Adrenal gland (tissue), 12 donors: Measurements from ENCODE around the gene NARS2. TPM values are rescaled to one million over a fixed set of nuclear protein-coding genes. Genes with fewer than 3 reads are reported as not detected.
A peak's percentile ranks its signal among the peaks of the same experiment; 100 is the strongest.

Experiments used
- DNase-seq, 7 donors: peaks; one replicate each; pipeline ENCODE4 v3.0.0-alpha.2; 2019 to 2020
- H3K27ac ChIP-seq, 5 donors: fragments of 200-600 bp; sonication (generic) in 4 of 5; 1 replicate in 3 of 5; 2 replicates in 2 of 5; pipeline versions ENCODE4 v1.5.1 to v1.8.0; 2016 to 2020; ENCODE audit warnings: mild to moderate bottlenecking in 1 of 5
- H3K27me3 ChIP-seq: fragments of 200-600 bp; 2 replicates; pipeline ENCODE4 v1.8.0; 2021
- H3K36me3 ChIP-seq, 2 donors: fragments of 200-600 bp; replicated peaks in 1 of 2; 1 replicate in 1 of 2; 2 replicates in 1 of 2; pipeline versions ENCODE4 v1.5.1 to v1.8.0; 2018 to 2022
- H3K4me1 ChIP-seq, 2 donors: fragments of 200-600 bp; replicated peaks in 1 of 2; 1 replicate in 1 of 2; 2 replicates in 1 of 2; pipeline versions ENCODE4 v1.5.1 to v1.8.0; 2018 to 2021
- H3K4me3 ChIP-seq, 4 donors: fragments of 200-600 bp; sonication (generic) in 3 of 4; one replicate each; pipeline ENCODE4 v1.5.1; 2016 to 2018
- H3K9me3 ChIP-seq, 3 donors: fragments of 200-600 bp; sonication (generic) in 1 of 3; replicated peaks in 1 of 3; 1 replicate in 2 of 3; 2 replicates in 1 of 3; pipeline versions ENCODE4 v1.5.1 to v1.8.0; 2016 to 2021
- POLR2A ChIP-seq, 2 donors: fragments of 450-650 bp; IDR thresholded peaks; one replicate each; pipeline ENCODE4 v1.6.1; 2017; ENCODE audit warnings: antibody characterized with exemption in 2 of 2, mild to moderate bottlenecking in 2 of 2, moderate library complexity in 1 of 2
- WGBS, 4 donors: extraction: QIAGEN DNeasy Blood & Tissue Kit in 2 of 4; methylation state at CpG; one replicate each; pipeline versions ENCODE4 v1.1.5 to v1.1.7; 2013 to 2017; 5-methylcytosine and 5-hydroxymethylcytosine counted together
- intact Hi-C, 2 donors: fragments of 100-400 bp; cut with DNase I; formaldehyde crosslinking; loops; one replicate each; pipeline versions ENCODE4 v1.14.1 to v1.15.0; 2022 to 2023
- polyA plus RNA-seq, 3 donors: library from polyadenylated mRNA; stranded (reverse); fragments of 200-250 nt in 2 of 3; fragments of 350-450 nt in 1 of 3; fragmentation: Illumina TruSeq in 1 of 3; extraction: RNeasy Lipid Tissue Mini Kit (QIAGEN cat#74804) in 1 of 3; gene quantifications; one replicate each; pipeline ENCODE4 v1.2.3, GENCODE V29; 2013 to 2014
- total RNA-seq, 9 donors: library from RNA; depleted of rRNA in 4 of 9; stranded (reverse); fragments of >200 nt in 4 of 9; fragments of 120-200 nt in 1 of 9; fragmentation: NEBNext Ultra II Directional in 1 of 9; extraction: Animal tissue kit (Norgen Biotek cat#: 25700) in 1 of 9; gene quantifications; one replicate each; pipeline versions ENCODE4 v1.1.0 to v1.2.4, GENCODE V29; 2013 to 2023
- TF ChIP-seq, protein P1 (sequence below), 6 experiments: fragments of 450-650 bp in 4 of 6; fragments of 200-600 bp in 2 of 6; sonication (generic) in 1 of 6; IDR thresholded peaks; 1 replicate in 5 of 6; 2 replicates in 1 of 6; pipeline versions ENCODE4 v1.5.1 to v1.8.0; 2016 to 2021; ENCODE audit warnings: antibody characterized with exemption in 6 of 6, mild to moderate bottlenecking in 2 of 6, moderate library complexity in 1 of 6
- donor health status: healthy with polysubstance abuse.
- donor health status: Bipolar disorder and iron deficiency.
- donor health status: DM: yes; HTN: yes; CAD: no.
- donor health status: DM: no; HTN: no; CAD: no.
- donor health status: DM: no; HTN: no; CAD: no.
- donor health status: DM: yes; HTN: yes; CAD: no.

NARS2 gene
- total and polyA plus RNA-seq, 12 donors = 8.4 to 33.3 (median 21.1) TPM

DNA sequence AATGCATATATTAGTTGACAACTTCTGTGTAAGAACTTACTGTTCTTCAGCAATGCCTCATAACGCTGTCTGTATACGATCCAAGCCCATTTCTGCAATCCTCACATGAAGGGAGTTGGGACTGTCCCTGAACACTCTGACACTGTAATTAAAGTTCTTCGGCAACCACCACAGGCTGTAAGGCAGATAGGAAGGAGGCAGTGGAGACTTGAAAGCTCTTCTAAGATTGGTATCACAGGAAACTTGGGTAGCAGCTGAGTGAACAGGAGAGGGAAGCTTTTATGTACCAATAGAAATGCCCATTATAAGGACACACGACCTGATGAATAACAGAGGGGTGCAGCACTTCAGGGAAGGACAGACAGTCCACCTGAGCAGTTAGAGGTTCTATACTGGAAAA lies 145.0 kb downstream of the NARS2 start:
- intact Hi-C loops = loop anchor here in 1 of 2 donors (10.0 kb wide), 1 partner anchor 185 kb away; no protein-coding TSS in a partner anchor
- DNase-seq = no peak

DNA sequence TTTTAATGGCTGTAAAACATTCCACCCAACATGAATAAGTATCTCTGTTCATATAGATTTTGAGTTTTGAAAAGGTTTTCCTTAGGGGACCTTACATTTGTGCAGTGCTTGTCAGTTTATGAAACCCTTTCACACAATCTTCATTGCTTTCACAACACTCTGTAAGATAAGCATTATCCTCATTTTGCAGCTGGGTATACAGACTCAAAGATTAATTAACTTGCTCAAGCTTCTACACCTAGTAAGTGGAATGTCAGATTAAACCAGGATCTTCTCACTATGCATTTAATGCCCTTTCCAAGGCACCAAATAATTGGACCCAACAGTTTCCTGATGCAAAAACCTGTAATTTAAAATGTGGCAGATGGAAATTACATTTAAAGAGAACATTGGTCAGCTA lies 145.5 kb downstream of the NARS2 start:
- no peaks in the 10 kb centered on the region for H3K36me3 ChIP-seq
- H3K4me1 ChIP-seq = peaks cover 0 to 13% of the 10 kb centered on the region in 2 donors
- no peak overlapping the region for H3K27ac ChIP-seq
- no peaks in the 10 kb centered on the region for H3K9me3 ChIP-seq
- intact Hi-C loops = loop anchor here in 1 of 2 donors (10.0 kb wide), 1 partner anchor 184 kb away; no protein-coding TSS in a partner anchor
- no peak overlapping the region for H3K4me3 ChIP-seq
- no peaks in the 10 kb centered on the region for H3K27me3 ChIP-seq
- TF ChIP-seq, protein P1, sequence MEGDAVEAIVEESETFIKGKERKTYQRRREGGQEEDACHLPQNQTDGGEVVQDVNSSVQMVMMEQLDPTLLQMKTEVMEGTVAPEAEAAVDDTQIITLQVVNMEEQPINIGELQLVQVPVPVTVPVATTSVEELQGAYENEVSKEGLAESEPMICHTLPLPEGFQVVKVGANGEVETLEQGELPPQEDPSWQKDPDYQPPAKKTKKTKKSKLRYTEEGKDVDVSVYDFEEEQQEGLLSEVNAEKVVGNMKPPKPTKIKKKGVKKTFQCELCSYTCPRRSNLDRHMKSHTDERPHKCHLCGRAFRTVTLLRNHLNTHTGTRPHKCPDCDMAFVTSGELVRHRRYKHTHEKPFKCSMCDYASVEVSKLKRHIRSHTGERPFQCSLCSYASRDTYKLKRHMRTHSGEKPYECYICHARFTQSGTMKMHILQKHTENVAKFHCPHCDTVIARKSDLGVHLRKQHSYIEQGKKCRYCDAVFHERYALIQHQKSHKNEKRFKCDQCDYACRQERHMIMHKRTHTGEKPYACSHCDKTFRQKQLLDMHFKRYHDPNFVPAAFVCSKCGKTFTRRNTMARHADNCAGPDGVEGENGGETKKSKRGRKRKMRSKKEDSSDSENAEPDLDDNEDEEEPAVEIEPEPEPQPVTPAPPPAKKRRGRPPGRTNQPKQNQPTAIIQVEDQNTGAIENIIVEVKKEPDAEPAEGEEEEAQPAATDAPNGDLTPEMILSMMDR (IDR thresholded peaks at IDR 0.05) = no peak
- no peak for TF ChIP-seq POLR2A (IDR thresholded peaks at IDR 0.05)
- no peak for DNase-seq

More for the DNA sequence above, 145.0 kb downstream of the NARS2 start:
- no peak for TF ChIP-seq POLR2A (IDR thresholded peaks at IDR 0.05)
- 65 to 80% (median 78%) methylated on average over 4 of the region's 4 CpGs for WGBS, 4 donors
- Histone ChIP-seq H3K4me1 (peaks cover 0 to 12% of the 10 kb centered on the region in 2 donors), H3K27ac (no peak overlapping the region), H3K4me3 (no peak overlapping the region), H3K27me3 (no peaks in the 10 kb centered on the region), H3K36me3 (no peaks in the 10 kb centered on the region), H3K9me3 (no peaks in the 10 kb centered on the region)

DNA sequence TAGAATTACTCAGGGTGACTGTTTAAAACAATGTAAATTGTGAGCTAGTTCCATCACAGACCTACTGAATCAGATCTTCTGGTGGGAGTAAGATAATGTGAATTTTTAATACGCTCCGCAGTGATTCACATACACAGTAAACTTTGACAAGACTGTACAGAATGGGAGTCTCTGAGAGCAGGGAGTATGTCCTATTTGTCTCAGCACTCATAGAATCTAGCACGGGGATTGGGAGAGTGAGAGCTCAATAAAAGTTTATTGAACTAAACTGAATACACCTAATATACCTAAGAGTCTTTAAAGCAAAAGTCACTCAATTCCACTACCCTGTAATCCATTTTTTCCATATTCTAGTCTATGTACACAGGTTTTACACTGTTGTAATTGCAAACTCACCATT lies 145.9 kb downstream of the NARS2 start:
- Histone ChIP-seq H3K4me1 (peaks cover 0 to 13% of the 10 kb centered on the region in 2 donors), H3K27ac (no peak overlapping the region), H3K9me3 (no peaks in the 10 kb centered on the region), H3K4me3 (no peak overlapping the region), H3K36me3 (no peaks in the 10 kb centered on the region), H3K27me3 (no peaks in the 10 kb centered on the region)
- no peak for DNase-seq
- TF ChIP-seq, protein P1 (IDR thresholded peaks at IDR 0.05) = no peak
- TF ChIP-seq POLR2A (IDR thresholded peaks at IDR 0.05) = no peak
- intact Hi-C loops = loop anchor here in 1 of 2 donors (10.0 kb wide), 1 partner anchor 184 kb away; no protein-coding TSS in a partner anchor
- WGBS, 4 donors = 92 to 100% (median 95%) methylated on average over 3 of the region's 3 CpGs

DNA sequence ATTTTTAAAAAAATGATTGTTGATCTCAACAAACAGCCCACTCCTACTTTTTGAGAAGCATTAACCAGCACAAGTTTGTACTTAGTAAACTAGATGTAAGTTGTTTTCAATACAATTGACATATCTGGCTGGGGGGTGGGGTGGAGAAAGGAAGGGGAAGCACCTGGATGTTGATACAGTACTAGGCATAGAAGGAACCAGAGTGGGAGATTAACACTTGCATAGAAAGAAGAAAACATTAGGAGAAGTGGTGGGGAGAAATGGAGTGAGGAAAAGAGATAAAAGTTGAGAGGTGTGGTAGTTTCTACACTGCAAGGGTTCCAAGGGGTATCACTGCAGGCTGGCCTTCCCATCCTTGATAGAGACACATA lies 146.4 kb downstream of the NARS2 start:
- Histone ChIP-seq H3K9me3 (no peaks in the 10 kb centered on the region), H3K4me3 (no peak overlapping the region), H3K27ac (peak overlapping the region in 1 of 5 donors; percentile 59), H3K36me3 (no peaks in the 10 kb centered on the region), H3K4me1 (peaks cover 0 to 13% of the 10 kb centered on the region in 2 donors), H3K27me3 (no peaks in the 10 kb centered on the region)
- TF ChIP-seq, protein P1 (IDR thresholded peaks at IDR 0.05) = no peak
- no peak for TF ChIP-seq POLR2A (IDR thresholded peaks at IDR 0.05)
- no peak for DNase-seq
- intact Hi-C loops = loop anchor here in 1 of 2 donors (10.0 kb wide), 1 partner anchor 183 kb away; no protein-coding TSS in a partner anchor

DNA sequence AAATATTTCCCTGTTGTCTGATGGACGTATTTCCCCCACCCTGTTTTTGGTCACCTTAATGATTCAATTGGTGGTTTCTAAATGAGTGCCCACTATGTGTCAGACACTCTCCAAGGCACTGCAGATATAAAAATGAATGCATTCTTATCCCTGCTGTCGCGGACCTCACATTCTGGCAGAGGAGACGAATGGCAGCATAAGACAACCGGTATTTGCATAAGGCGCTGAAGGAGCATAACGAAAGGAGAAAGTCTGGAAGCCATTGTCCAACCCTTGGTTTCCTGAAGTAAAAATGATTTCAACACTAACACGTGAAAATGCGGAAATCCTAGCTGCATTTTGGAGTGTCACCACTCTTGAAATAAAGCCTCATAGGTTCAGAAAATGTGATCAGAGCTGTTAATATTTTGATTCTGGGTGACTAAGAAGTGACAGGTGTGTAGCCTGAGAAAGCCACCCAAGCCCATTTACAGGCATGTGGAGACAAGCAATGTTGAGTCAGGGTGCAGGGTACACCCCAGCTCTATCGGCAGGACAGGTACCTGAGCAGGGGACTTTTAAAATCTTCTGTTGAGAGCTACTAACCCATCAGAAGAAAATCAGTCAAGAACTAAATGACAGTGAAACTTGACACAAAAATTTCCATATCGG lies 146.9 kb downstream of the NARS2 start:
- H3K36me3 ChIP-seq = no peaks in the 10 kb centered on the region
- no peak for DNase-seq
- WGBS, 4 donors = 77 to 87% (median 78%) methylated on average over 11 of the region's 11 CpGs
- no peaks in the 10 kb centered on the region for H3K9me3 ChIP-seq
- no peak overlapping the region for H3K4me3 ChIP-seq
- intact Hi-C loops = loop anchor here in 1 of 2 donors (10.0 kb wide), 1 partner anchor 183 kb away; no protein-coding TSS in a partner anchor
- TF ChIP-seq POLR2A (IDR thresholded peaks at IDR 0.05) = no peak
- TF ChIP-seq, protein P1 (IDR thresholded peaks at IDR 0.05) = no peak
- peak overlapping the region in 1 of 5 donors; percentile 59 for H3K27ac ChIP-seq
- H3K4me1 ChIP-seq = peaks cover 0 to 13% of the 10 kb centered on the region in 2 donors
- H3K27me3 ChIP-seq = no peaks in the 10 kb centered on the region
